ENCODE measurements around the gene PARVG. TPM values are rescaled to one million over a fixed set of nuclear protein-coding genes. Genes with fewer than 3 reads are reported as not detected.

PARVG gene
- polyA plus RNA-seq, 3 donors: 1.8 to 2.3 (median 2.0) TPM

GRCh38 chr22:44210722-44211121 is 30.0 kb downstream of the PARVG start:
- DNase-seq (ENCODE audit: low read depth in 3 of 3, low spot score in 2 of 3): no peak

GRCh38 chr22:44211256-44211945 is 30.7 kb downstream of the PARVG start:
- no peak for DNase-seq (ENCODE audit: low read depth in 3 of 3, low spot score in 2 of 3)

- DNase-seq (ENCODE audit: low read depth in 3 of 3, low spot score in 2 of 3): no peak
Measured at GRCh38 chr22:44211946-44212930, 31.5 kb downstream of the PARVG start.

- no peak for DNase-seq (ENCODE audit: low read depth in 3 of 3, low spot score in 2 of 3)
Measured at GRCh38 chr22:44212936-44213335, 32.2 kb downstream of the PARVG start.

- DNase-seq (ENCODE audit: low read depth in 3 of 3, low spot score in 2 of 3): no peak
Measured at GRCh38 chr22:44213489-44214043, 32.8 kb downstream of the PARVG start.

GRCh38 chr22:44214187-44214586 is 33.5 kb downstream of the PARVG start:
- no peak for DNase-seq (ENCODE audit: low read depth in 3 of 3, low spot score in 2 of 3)

- DNase-seq (ENCODE audit: low read depth in 3 of 3, low spot score in 2 of 3): no peak
Measured at GRCh38 chr22:44214764-44215163, 34.0 kb downstream of the PARVG start.

- DNase-seq (ENCODE audit: low read depth in 3 of 3, low spot score in 2 of 3): no peak
Measured at GRCh38 chr22:44215287-44215686, 34.6 kb downstream of the PARVG start.

- no peak for DNase-seq (ENCODE audit: low read depth in 3 of 3, low spot score in 2 of 3)
Measured at GRCh38 chr22:44217346-44217745, 36.6 kb downstream of the PARVG start.

- no peak for DNase-seq (ENCODE audit: low read depth in 3 of 3, low spot score in 2 of 3)
Measured at GRCh38 chr22:44218071-44218470, 37.3 kb downstream of the PARVG start.

GRCh38 chr22:44219101-44219870 is 38.6 kb downstream of the PARVG start:
- DNase-seq (ENCODE audit: low read depth in 3 of 3, low spot score in 2 of 3): no peak

GRCh38 chr22:44220727-44221680 is 40.3 kb downstream of the PARVG start:
- no peak for DNase-seq (ENCODE audit: low read depth in 3 of 3, low spot score in 2 of 3)

- DNase-seq (ENCODE audit: low read depth in 3 of 3, low spot score in 2 of 3): no peak
Measured at GRCh38 chr22:44221710-44222475, 41.2 kb downstream of the PARVG start.

- no peak for DNase-seq (ENCODE audit: low read depth in 3 of 3, low spot score in 2 of 3)
Measured at GRCh38 chr22:44224166-44224565, 43.4 kb downstream of the PARVG start.

GRCh38 chr22:44225091-44225689 is 44.5 kb downstream of the PARVG start:
- no peak for DNase-seq (ENCODE audit: low read depth in 3 of 3, low spot score in 2 of 3)

GRCh38 chr22:44225812-44226211 is 45.1 kb downstream of the PARVG start:
- no peak for DNase-seq (ENCODE audit: low read depth in 3 of 3, low spot score in 2 of 3)

- no peak for DNase-seq (ENCODE audit: low read depth in 3 of 3, low spot score in 2 of 3)
Measured at GRCh38 chr22:44229331-44229730, 48.6 kb downstream of the PARVG start.

GRCh38 chr22:44229809-44230208 is 49.1 kb downstream of the PARVG start:
- DNase-seq (ENCODE audit: low read depth in 3 of 3, low spot score in 2 of 3): no peak
